ENCODE data around the gene WDR70.
"Not testable (repeated sequence)": the region's sequence is repeated elsewhere in the genome, so short reads cannot be mapped to it uniquely, and the experiment has no call there.

The WDR70 gene

DNA sequence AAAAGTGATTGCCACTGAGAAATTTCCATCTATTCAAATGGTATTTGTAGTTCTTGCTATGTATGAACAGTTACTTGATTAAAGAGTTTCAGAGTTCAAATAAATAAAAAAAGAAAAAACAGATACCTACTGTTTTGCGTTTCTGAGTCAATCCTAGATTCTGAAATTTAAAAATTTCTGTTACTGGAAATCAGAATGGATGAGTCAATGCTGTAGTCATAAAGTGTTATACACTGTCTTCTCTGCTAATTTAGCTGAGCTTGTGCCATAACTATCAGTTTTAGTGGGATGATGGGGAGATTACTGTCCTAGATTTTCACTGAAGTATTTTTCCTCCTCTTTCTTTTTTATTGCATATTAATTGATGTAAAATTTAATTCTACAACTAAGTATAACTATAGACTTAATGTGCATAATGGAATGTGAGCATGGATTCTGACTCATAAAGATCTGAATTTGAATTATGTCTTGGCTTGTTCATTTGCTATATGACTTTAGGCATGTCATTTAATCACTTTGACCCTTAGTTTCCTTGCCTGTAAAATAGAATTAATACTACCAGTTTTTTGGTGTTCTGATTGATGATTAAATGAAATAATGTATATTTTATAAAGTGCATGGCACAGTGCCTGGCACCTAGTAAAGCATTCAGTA, 75.4 kb downstream of the WDR70 start:
- not testable (repeated sequence) for DNase-seq

DNA sequence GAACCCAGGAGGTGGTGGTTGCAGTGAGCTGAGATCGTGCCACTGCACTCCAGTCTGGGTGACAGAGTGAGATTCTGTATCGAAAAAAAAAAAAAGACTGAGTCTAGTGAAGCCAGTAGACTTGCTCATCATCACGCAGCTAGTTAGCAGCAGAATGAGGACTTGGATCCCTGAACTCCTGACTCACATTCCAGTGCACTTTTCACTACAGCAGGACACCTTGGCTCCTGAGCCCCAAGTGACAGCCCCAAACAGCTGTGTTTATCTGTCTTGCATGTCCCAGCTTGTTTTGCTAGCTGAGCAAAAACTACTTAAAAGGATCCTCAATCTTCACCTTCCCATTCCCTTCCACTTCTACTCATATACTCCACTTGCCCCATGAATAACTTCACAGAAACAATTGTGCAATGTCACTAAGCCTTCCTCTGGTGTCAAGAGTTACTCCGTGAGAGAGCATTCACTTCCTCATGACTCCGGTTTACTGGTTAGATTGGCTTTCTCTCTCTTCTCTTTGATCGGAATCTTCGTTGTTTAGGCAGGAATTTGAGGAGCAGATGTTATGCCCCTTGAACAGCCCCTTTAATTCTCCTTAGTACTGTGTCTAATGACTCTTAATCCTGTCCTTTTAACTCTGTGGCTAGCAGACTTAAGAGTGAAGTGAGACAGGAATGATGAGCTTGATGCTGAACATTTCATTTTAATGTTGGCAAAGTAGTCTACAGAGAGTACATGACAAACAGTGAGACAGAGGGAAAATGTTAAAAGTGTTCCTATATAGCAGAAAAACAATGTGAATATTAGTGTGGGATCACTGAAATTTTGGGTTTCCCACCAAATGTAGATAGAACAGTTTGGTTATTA, 84.3 kb downstream of the WDR70 start:
- not testable (repeated sequence) for DNase-seq

DNA sequence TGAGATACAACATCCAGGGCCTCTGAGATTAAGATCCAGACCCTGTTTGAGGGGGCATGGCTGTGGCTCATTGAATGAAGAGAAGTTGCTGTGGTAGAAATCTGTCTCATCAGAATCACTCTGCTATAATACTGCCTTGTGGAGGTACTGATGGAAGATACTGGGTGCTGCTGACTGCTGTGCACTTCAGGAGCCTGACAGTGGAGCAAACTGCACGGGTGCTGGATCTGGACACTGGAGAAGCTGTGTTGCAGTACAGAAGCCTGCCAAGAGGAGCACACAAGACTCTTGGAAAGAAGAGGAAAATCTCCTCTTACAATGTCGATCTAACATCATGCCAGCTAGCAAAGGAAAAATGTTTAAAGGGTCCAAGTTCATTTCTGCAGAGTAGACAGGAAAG, 85.5 kb downstream of the WDR70 start:
- not testable (repeated sequence) for DNase-seq

DNA sequence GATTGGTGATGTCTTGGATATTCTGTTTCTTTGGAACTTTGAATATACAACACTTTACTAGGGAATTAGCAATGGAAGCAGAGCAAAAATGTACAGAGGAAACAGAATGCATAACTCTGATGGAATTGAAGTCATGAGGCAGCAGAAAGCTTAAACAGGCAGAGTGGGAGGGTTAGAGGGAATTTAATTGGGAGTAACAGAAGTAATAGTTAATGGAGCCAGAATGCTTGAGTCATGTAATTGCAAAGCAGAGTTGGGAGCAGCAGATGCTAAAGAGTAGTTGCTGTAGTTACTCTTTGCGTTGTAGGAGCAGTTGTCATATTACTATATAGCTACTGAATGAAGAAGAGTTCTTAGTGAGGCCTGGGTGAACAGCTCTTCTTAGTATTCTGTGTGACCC, 90.3 kb downstream of the WDR70 start:
- not testable (repeated sequence) for DNase-seq

DNA sequence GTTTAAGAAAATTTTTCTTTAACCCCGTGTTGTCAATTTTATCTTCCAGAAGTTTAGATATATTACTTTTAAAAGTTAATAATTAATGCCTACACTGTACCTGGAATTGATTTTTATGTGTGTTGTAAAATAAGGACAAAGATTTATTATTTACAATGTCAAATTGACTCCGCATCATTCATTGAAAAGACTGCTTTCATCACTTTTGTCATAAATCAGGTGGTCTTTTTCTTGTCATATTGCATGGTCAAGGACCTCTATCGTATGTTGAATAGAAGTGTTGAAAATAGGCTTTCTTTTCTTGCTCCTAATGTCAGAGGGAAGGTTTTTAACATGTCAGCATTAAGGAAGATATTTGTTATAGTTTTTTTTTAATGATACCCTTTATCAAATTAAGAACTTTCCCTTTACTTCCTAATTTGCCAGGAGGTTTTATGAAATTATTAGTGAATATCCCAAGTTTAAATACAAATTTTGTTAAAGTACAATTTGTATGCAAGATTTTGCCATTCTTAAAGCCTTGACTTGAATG, 92.6 kb downstream of the WDR70 start:
- no peak for DNase-seq

DNA sequence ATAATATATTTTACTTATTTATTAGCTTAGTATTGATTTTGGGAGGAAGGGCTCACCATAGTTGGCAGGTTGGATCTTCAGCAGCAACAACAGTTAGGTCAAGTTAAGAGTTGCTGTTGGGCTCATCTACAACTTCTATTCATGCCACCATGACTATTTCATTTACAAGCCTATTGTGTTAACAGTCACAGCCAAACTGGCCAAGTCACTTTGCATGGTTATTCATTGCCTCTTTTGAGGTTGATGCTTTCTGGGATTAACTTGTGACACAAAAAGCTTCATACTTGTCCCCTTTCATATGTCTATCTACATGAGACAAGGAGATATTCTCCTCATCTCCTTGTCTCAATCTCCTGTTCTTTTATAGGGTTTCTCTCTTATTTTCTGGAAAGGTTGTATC, 98.3 kb downstream of the WDR70 start:
- DNase-seq = no peak

DNA sequence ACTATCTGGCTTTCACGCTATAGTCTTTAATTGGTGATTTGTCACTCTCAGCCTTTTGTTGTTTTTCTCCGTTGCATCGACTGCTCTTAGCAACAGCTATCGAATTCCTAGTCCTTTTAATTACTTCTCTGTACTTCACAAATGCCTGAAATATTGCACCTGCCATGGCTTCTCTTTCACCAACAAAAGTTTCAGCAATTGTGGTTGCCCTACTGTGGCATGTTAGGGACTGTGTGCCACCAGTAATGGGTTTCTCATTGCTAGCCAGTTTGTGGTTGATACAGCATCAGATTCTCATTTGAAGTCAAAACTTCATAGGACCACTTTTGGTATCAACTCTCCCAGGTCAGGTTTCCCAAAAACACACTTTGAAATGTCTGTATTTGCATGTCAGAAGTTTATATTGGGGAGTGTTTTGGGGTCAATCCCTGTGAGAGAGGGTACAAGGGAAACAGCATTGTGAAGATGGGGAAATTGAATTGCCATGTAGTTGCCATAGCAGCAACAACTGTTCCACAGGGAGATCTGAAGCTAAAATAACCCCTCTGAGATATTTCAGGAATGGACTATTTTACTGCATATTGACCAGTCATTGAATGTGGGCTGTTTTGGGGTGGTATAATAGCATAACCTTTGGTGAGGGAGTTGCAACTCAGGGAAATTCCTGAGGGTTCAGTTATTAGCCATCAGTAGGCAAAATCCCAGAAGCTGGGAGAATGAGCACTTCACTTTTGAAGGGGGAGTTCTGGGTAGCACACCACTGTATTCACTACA, 99.2 kb downstream of the WDR70 start:
- DNase-seq = no peak

DNA sequence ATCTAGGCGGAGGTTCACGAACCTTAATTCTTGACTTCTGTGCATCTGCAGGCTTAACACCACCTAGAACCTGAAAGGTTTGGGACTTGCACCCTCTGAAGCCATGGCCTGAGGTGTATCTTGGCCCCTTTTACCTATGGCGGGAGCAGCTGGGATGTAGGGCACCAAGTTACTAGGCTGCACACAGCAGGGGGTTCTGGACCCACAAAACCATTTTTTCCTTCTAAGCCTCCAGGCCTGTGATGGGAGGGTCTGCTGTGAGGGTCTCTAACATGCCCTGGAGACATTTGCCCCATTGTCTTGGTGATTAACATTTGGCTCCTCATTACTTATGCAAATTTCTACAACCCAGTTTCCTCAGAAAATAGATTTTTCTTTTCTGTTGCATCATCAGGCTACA, 102.3 kb downstream of the WDR70 start:
- not testable (repeated sequence) for DNase-seq

DNA sequence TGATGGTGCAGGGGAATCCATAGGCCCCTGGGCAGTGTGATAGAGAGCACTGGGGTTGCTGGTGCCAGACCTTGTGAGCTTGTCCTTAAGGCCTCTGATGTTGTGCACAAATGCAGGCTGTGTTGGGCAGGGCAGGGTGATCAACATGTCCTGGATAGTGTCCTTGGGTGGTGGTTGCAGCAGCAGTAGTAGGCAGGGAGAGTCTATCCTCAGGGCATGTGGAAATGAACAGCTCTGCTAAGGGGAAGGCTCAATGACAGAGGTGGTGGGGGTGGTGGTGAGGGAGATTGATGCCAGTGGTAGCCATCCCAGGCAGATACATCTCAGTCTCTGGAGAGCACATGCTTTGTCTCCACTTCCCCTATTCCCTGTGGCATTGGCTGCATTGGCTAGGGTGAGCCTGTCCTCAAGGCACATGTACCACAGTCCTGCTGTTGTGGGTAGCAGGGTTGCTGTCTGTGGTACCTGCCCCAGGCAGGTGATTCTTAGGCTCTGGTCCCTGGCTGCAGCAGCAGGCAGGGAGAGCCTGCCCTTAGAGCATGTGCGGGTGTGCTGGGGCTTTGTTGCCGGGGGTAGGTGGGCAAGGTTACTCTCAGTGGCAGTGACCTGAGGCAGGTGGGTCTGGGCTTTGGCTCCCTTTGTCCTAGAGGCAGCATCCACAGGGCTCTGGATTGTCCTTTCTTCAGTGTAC, 111.1 kb downstream of the WDR70 start:
- DNase-seq = no peak

DNA sequence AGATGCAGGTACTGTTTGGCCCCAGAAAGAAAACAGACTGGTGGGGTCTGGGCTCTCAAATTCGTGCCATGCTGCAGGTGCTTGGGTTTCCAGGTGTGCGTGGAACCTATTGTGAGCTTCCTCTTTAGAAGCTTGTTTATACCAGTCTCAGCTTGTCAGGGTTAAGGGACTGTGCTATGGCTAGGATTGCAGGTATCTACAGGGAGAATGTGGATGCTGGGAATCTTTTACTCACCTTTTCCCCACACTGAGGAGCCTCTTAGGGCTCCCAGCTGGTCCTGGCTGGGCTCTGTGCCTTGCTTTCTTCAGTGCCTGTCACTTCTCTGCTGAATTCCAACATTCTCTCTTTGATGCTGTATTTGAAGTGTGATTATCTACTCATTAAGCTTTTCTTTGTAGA, 111.8 kb downstream of the WDR70 start:
- DNase-seq = no peak

DNA sequence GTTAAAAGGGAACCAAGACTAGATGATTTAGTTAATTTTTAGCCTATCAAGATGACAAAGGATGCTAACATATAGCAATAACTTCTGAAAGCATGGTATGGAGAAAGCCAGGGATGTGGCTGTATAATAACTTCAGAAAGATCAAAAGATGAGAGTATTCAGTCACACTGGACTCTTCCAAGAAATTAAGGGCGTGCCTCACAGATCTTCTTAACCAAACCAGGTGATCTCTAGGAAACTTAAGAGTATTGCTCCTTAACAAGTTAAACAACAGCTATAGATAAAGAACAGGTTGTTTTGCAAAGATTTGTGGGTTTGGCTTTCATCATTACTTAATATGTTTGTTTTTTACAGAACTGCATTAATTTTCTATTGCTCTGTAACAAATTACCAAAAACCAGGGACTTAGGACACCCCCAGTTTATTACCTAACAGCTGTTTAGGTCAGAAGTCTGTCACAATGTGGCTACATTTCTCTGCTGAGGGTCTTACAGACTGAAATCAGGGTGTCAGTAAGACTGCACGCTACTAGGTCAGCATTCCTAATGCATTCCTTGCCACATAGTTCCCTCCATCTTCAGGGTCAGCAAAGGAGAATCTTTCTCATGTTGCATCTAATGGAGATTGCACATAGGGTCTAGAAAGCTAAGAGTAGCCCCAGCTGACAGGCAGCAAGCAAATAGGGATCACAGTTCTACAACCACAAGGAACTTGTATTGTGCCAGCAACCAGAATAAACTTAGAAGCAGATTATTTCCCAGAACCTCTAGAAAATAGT, 113.8 kb downstream of the WDR70 start:
- no peak for DNase-seq

DNA sequence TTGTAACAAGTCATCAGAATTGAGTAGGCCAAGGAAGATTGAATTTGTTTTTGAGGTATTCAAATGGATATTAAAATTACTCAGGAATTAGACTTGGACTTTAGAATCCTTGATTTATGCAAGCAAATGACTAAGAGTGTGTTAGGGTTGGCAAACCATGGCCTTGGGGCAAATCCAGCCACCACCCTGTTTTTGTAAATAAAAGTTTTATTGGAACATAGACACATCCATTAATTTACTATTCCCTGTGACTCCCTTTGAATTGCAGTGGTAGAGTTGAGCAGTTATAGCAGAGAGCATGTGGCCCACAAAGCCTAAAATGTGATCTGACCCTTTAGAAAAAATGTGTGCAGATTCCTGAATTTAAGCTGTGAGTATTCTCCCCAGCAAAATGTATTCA, 115.6 kb downstream of the WDR70 start:
- no peak for DNase-seq

DNA sequence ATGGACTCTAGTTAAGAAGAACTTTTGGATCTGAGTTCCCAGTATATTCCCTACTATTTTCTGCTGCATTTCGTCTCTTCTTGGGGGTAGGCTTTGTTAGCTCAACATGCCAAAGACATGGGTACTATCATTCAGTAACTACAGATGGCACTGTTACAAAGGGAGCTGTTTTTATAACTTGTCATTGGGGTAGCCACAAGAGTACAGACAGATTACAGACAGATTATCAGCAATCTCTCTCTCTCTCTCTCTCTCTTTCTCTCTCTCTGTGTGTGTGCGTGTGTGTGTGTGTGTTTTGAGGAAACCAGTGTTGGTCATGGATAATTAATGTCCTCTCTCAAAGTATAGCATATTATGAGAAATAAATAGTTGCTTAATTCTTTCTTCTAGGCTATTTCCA, 116.1 kb downstream of the WDR70 start:
- DNase-seq = no peak

DNA sequence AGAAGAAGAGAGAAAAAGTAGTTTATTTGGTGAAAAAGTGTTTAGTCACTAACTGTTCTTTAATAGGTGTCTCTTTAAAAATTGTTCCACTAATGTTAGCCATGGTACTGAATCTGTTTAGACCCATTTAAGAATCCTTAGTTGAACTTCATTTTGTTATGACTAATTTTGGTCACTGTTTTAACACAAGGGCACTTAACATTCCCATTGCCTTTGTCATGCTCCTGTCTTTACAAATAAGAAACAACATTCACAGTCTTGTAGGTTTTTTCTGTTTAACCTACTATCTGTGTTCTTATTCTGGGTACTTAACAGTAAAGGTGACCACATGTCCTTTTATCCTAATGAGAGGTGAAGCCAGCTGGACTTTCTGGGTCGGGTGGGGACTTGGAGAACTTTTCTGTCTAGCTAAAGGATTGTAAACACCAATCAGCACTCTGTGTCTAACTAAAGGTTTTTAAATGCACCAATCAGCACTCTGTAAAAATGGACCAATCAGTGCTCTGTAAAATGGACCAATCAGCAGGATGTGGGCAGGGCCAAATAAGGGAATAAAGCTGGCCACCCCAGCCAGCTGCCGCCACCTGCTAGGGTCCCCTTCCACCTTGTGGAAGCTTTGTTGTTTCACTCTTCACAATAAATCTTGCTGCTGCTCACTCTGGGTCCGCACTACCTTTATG, 116.7 kb downstream of the WDR70 start:
- no peak for DNase-seq

DNA sequence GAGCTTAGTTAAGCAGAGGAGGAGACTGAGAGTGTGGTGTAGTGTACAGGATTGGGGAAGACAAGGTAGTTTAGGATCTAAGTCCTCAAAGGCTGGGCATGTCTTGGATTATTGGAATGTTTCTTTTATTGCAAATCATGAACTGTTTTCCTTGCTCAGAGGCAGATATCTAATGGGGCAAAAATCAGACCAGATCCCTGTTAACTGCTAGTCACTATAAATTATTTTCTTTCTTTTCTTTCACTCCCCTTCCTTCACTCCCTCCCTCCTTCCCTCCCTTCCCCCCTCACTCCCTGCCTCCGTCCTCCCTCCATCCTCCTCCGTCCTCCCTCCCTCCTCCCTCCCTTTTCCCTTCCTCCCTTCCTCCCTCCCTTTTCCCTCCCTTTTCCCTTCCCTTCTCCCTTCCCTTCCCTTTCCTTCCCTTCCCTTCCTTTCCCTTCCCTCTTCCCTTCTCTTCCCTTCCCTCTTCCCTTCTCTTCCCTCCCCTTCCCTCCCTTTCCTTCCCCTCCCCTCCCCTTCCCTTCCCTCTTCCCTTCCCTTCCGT, 117.9 kb downstream of the WDR70 start:
- DNase-seq = no peak

DNA sequence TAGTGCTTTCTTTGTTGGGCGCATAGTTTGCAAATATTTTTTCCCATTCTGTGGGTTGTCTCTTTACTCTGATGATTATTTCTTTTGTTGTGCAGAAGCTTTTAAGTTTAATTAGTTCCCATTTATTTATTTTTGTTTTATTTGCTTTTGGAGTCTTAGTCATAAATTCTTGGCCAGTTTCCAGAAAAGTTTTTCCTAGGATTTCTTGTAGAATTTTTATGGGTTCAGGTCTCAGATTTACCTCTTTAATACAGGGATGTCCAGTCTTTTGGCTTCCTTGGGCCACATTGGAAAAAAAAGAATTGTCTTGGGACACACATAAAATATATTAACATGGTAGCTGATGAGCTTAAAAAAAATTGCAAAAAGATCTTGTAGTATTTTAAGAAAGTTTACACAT, 122.0 kb downstream of the WDR70 start:
- no peak for DNase-seq

DNA sequence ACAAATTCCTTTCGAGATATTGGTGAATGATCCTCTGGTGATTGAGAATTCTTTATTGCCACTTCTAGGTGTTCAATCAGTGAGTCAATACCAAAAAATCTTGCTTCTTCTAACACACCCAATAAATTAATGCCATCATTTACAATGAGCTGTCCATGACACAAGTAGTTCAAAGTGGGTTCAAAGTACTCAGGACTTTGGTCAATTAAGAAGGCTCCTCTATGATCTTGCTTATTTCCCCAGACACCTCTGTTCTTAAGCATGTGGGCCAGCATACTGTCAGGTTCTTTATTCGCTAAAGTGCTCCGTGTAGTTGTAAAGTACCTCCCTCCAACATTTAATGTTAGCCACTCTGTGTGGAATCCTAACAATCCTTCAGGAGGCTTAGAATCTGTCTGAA, 127.1 kb downstream of the WDR70 start:
- DNase-seq = no peak

DNA sequence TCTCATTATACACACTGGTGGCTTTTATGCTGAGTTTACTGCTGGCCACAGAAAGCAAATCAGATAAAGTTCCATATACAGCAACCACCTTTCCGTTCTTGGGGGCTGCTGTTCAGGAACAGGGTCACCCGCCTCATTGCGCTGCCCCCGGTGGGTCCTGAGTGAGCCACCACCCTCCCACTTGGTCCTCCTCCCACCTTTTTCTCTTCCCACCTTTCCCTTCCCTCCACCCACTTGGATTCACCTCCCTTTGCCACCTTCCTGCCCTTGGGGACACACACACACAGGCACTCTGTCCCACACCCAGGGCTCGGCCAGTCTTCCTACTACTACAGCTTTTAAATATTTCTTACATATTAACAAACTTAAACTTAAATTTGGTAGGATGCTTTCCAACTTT, 127.6 kb downstream of the WDR70 start:
- DNase-seq = no peak

DNA sequence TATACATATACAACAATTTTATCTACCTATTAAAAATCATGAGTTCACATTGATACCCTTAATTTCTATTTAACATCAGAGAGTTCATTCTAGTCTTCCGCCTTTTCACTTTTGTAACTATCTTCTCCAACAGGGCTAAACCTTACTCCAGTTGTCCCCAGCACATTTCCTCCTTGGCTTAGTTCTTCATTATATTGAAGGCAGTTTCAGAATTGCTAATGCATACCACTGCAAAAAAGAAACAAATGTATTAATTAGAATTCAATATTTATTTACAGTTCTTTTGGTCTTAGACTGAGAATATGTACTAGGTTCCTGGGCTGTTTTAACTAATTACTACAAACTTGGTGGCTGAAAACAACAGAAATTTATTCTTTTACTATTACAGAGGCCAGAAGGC, 132.5 kb downstream of the WDR70 start:
- DNase-seq = no peak

DNA sequence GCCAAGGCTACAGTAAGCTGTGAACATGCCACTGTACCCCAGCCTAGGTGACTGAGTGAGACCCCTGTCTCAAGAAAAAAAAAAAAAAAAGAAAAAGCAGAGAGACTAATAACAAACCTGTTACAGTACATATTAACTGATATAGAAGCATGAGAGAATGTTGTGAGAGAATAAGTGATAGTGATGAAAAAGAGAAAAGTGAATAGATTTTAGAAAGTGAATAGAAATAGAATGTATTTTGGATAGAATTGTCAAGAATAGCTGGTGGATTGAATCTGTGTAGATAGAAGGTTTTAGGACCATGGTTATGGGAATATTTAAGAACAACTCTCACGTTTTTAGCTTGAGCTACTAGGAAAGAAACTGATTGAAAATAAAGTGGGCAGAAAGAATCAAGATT, 135.8 kb downstream of the WDR70 start:
- DNase-seq = no peak

DNA sequence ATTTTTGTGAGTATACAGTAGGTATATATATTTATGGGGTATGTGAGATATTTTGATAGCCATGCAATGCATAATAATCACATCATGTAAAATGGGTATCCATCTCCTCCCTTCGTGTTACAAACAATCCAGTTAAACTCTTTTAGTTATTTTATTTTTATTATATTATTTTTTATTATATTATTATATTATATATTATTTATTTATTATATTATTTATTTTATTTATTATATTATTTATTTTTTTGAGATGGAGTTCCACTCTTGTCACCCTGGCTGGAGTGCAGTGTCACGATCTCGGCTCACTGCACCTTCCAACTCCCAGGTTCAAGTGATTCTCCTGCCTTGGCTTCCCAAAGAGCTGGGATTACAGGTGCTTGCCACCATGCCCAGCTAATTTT, 138.6 kb downstream of the WDR70 start:
- no peak for DNase-seq
